Regular cardiac myocyte (primary cell): ENCODE results near the gene PRDM10. TPM values are rescaled to one million over a fixed set of nuclear protein-coding genes. Genes with fewer than 3 reads are reported as not detected.

Source experiments
- total RNA-seq: library from RNA; depleted of rRNA; stranded (reverse); fragments of >200 nt; gene quantifications from 2 replicates; pipeline ENCODE4 v1.2.3, GENCODE V29; 2014

PRDM10 gene
- total RNA-seq: 3.7 and 5.4 TPM in 2 replicates

GRCh38 chr11:130002352-130002845 is at the start of gene PRDM10:
Gene PRDM10 (minus strand): TSS chr11:130002835. CDS start chr11:129960964, 41,871 bp downstream.

GRCh38 chr11:129895126-129896041 is 107.3 kb downstream of the PRDM10 start, which contains the start of gene NFRKB:
Gene NFRKB (minus strand): TSS chr11:129895578. CDS start chr11:129892849, 2,729 bp downstream.

Other genes with a start within 250 kb of the PRDM10 start
- not detected in 2 replicates for gene TMEM45B, start 187.0 kb downstream of the PRDM10 start, total RNA-seq
- gene NFRKB, start 107.3 kb downstream of the PRDM10 start, total RNA-seq: 16.3 and 18.3 TPM in 2 replicates
- 540 and 552 TPM in 2 replicates for gene APLP2, start 67.1 kb upstream of the PRDM10 start, total RNA-seq
- under 0.01 TPM in 2 replicates for gene ST14, start 156.9 kb upstream of the PRDM10 start, total RNA-seq